Activated CD4-positive, alpha-beta T cell treated with anti-CD3 and anti-CD28 coated beads, Interleukin-2, amount 50 U/mL, for 48 hours (primary cell): ENCODE measurements around the gene SLC25A29.
A peak's percentile ranks its signal among the peaks of the same experiment; 100 is the strongest.
"Not testable (repeated sequence)": the region's sequence is repeated elsewhere in the genome, so short reads cannot be mapped to it uniquely, and the experiment has no call there.

Experiments used
- DNase-seq, 2 experiments: peaks; one replicate each; pipeline ENCODE4 v3.0.0-alpha.2; 2020

SLC25A29 gene, protein sequence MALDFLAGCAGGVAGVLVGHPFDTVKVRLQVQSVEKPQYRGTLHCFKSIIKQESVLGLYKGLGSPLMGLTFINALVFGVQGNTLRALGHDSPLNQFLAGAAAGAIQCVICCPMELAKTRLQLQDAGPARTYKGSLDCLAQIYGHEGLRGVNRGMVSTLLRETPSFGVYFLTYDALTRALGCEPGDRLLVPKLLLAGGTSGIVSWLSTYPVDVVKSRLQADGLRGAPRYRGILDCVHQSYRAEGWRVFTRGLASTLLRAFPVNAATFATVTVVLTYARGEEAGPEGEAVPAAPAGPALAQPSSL

DNA sequence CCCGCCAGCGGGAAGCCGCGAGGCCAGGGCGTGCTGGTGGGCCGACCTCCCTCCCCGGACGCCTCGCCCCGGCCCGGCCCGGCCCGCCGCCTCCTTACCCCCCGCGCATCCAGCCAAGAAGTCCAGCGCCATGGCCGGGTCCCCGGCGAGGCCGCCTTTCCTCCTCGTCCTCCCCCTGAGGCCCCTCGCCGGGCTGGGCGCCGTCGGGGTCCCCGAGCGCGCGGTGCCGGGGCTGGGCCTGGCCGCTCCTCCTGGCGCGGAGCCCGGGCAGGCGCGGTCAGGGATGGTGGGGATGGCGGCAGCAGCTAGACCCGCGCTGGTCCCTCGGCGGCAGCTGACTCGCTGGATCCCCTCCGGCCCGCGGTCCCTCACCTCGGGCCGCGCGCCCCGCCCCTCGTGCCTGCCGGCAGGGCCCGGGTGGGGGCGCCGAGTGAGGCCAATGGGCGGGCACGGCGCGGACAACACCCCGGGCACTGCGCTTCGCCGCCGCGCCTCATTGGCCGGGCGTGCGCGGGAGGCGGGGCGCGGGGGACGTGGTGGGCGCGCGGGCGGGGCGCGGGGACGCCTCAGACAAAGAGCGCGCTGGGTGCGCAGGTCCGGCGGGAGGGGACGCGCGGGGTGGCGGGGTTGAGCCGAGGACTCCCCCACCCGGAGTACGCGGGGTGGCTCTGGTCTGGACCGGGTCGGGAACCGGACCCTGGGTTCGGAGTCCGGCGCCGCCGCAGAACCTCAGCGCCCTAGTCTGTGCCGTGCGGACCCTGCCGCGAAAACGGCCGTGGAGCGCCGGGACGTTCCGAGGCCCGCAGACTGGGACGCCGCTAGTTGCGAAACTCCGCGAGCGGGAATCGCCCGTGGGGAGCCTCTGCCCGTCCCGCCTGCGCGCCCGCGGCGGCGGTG, at the start of gene SLC25A29:
TSS of gene SLC25A29 (minus strand) at position 344 of the 897 bp plus-strand sequence. CDS start at position 132, 212 bp downstream.
- DNase-seq, result peak; percentile 76 to 81

DNA sequence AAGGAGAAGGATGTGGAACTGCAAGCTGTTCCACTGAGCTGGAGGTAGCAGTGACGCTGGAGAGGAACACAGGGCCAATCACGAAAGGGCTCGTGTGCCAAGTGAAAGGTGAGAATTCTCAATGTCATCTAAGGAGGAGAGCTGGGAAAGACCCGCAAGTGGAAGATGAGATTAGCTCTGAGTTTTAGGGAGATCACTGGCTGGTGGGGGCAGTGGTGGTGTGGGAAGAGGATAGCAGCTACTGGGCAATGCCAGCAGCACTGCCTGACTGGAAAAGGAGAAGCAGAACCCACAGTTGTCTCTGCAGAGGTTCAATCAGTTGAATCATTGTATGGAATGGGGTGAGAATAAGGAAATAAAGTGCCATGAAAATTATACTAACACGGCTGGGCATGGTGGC, 44.7 kb upstream of the SLC25A29 start:
- DNase-seq, result no peak

GRCh38 chr14:100350276-100350926, 44.2 kb upstream of the SLC25A29 start:
- no peak for DNase-seq

DNA sequence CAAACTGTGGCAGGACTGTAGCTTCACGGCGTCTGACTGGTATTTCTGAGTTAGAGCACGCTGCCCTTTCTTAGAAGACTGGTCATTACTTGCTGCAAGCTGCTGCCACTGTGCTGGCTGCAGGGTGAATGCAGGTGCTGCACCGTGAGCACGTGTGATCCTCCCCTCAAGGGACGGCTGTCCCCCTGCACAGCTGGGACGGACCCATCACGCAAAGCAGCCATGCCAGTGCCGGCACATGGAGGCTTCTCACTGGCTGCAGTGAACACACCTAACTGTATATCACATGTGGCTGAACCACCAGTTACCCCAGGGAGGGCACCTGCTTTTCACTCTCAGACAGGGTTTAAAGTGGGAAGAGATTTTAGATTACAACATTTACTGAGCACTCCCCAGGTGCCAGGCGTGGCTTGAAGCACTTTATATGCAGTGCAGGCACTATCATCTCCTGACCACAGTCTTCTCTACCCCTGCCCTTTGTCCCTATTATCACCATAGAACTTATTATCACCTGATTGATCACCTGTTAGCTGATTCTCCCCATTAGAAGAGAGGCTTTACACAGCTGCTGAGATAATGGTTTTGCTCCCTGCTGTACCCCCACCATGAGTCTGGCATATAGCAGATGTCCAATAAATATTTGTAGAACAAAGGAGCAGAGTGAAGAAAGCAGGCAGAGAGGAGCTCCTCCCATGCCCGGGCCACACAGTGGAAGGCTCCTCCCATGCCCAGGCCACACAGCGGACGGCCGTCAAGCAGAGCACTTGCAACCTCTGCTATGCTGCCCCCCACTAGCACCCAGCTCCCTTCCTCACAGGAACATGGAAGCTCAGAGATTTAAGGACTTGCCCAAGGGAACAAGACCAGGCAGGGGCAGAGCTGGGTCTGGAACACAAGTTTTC, 42.8 kb upstream of the SLC25A29 start:
- DNase-seq, result no peak

GRCh38 chr14:100348253-100348729, 42.0 kb upstream of the SLC25A29 start:
- DNase-seq, result no peak

DNA sequence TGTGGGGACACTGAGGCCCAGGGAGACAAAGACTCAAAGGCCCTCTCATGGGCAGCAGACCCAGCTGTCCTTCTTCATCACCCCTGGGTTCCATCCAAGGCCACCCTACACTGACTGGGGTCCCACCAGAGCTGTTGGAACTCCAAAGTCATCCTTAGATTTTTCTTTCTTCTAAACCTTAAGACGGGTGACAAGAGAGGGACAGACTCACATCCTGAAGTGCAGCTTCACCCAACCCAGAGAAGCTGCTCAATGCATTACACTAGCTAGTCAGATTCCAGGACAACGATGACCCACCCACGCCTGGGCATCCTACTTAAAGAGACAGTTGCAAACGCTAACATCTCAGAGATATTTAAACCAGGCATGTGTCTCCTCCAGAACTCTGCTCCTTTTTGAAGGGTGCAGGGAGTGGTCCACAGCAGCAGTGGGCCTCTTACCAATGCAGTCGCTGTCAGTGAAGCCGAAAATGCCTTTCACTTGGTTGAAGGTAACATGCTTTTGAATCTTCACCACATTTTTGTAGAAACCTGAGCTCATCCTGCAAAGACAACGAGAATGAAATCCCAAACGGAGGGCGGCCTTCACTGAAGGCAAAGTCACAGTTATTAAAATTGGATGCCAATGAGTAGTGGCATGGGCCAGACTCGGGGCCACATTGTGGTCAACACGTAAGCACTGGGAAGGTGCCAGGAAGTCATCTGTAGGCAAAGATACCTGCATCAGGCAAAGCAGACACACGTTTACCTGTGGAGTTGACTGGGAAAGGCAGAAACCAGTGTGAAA, 40.3 kb upstream of the SLC25A29 start:
- no peak for DNase-seq

DNA sequence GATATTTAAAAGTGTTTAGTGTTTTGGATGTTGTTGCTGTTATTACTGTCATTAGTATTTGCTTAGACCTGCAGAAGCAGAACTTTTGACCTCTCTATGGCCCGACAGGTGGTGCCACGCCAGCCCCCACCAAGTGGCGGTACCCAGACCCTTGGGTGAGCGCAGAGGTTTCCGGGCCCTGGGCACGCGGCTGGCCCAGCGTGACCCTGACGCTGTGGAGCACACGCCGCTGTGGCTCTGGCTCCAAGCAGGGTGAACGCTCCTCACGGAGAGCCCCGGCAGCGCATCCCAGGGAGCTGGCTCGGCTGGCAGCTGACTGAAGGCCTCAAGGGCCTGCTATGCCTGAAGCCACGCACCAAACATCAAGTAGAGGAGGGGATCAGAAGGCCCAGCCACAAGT, 39.5 kb upstream of the SLC25A29 start:
- no peak for DNase-seq

DNA sequence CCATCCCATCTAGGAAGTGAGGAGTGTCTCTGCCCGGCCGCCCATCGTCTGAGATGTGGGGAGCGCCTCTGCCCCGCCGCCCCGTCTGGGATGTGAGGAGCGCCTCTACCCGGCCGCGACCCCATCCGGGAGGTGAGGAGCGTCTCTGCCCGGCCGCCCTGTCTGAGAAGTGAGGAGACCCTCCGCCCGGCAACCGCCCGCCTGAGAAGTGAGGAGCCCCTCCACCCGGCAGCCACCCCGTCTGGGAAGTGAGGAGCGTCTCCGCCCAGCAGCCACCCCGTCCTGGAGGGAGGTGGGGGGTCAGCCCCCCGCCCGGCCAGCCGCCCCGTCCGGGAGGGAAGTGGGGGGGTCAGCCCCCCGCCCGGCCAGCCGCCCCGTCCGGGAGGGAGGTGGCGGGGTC, 38.4 kb upstream of the SLC25A29 start:
- DNase-seq, result not testable (repeated sequence)

DNA sequence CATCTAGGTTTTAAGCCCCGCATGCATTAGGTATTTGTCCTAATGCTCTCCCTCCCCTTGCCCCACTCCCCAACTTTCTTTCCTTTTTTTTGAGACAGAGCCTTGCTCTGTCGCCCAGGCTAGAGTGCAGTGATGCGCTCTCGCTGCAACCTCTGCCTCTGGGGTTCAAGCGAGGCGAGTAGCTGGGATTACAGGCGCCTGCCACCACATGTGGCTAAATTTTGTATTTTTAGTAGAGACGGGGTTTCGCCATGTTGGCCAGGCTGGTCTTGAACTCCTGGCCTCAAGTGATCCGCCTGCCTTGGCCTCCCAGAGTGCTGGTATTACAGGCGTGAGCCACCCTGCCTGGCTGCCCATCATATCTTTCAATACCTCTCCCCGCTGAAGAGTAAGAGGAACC, 36.6 kb upstream of the SLC25A29 start:
- DNase-seq, result not testable (repeated sequence)

- DNase-seq, result no peak
These were observed 36.0 kb upstream of the SLC25A29 start for GRCh38 chr14:100342195-100342594.

GRCh38 chr14:100341301-100342031, 35.2 kb upstream of the SLC25A29 start:
- peak; percentile 27 to 42 for DNase-seq

- no peak for DNase-seq
These were observed 34.2 kb upstream of the SLC25A29 start for GRCh38 chr14:100340423-100340813.

DNA sequence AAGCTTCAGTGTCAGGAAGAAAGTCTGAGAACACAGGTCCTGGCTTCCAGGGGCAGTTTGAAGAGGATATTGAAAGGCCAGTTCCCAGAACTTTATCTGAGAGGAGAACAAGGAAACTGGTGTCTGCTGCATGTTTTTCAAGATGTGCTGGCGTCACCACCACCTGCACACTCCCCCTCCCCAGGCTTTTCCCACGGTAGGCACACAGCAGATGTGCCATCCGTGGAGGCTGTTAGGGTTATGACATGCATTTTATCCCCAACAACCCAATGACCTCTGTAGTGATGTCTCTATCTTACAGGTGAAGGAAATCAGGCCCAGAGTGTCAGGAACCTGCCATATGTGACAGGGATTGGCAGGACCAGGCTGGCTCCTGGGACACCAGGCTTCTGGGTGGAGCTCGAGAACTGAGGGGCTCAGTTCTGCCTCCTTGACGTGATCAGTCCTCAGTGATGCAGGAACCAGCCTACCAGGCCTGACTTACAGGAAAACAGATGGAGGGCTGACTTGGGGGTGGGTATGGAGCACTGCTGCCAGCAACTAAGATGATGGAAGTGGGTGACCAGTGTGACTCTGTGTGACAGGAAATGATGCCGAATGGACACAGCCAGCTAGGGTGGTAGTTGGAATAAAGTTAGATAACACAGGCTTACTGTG, 33.6 kb upstream of the SLC25A29 start:
- DNase-seq, result no peak

DNA sequence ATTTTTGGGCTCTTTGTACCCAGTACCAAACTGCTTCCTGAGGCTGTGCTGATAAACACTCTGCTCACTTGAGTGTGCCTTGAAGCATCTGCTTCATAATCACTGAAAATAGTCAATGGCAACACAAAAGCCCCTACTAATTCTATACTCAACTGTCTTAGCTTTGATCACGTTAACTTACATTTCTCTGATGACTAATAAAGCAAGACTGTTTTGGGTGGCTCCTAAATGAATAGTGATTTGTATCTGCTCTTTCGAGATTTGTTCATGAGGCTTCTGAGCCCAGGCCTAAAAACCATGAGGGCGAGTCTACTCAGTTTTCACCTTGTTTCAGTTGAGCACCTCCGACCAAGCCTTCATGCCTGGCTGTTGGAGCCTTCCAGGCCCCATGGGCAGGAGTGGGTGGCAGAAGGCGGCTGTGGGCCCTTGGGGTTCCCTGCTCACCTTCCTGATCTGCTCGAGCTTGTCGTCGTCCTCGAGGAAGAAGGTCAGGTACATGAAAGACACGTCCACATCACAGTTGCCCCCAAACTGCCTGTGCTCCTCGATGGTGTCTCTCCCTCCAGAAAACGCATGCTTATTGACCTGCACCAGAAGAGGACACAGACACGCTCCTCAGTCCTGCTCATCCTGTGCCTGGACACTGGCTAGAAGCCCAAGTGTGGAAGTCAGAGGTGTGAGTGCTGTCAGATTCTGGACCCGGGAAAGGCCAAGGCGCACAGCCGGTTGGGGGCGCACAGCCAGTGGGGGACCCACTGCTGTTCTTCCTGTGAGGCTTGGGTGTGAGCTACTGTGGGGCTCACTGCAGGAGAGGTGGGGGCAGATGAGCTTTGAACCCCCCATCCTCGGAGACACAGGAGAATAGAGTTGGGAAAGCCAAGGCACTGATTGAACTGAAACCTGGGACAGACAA, 30.6 kb upstream of the SLC25A29 start:
- no peak for DNase-seq

- DNase-seq, result no peak
These were observed 28.7 kb upstream of the SLC25A29 start for GRCh38 chr14:100334904-100335303.

DNA sequence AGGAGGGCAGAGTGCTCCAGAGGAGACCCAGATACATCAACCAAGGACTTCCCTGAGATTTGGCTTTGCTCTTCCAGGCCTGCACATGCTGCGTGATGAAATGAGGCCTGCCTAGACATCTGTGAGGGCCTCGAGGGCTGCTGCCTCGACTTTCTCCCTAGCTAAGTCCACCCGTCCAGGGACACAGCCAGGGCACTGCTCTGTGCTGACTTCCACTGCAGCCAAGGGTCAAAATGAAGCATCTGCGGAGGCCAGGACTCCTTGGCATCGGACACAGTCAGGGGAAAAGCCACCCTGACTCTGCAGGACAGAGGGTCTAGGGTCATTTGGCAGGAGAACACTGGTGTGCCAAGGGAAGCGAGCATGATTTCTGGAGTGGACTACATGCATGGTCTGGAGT, 27.6 kb upstream of the SLC25A29 start:
- DNase-seq, result no peak

GRCh38 chr14:100333311-100333710, 27.1 kb upstream of the SLC25A29 start:
- no peak for DNase-seq

GRCh38 chr14:100332797-100333196, 26.6 kb upstream of the SLC25A29 start:
- no peak for DNase-seq

GRCh38 chr14:100332071-100332639, 25.9 kb upstream of the SLC25A29 start:
- DNase-seq, result no peak
